Thoracic aorta (tissue), 2 donors: ENCODE measurements around the gene METAP1D. TPM values are rescaled to one million over a fixed set of nuclear protein-coding genes. Genes with fewer than 3 reads are reported as not detected.

ENCODE experiments used
- ATAC-seq: fragments of 150-250 bp; one replicate; pipeline ENCODE4 v1.8.0; 2017; ENCODE audit warnings: low read depth; ENCODE audit not compliant: insufficient number of reproducible peaks, low FRiP score
- DNase-seq: peaks from one replicate; pipeline ENCODE4 v3.0.0-alpha.2; 2020; ENCODE audit warnings: low spot score
- H3K27ac ChIP-seq, 2 donors: fragments of 200-600 bp; sonication (generic); 1 replicate in 1 of 2; 2 replicates in 1 of 2; pipeline ENCODE4 v1.5.1; 2016; ENCODE audit warnings: mild to moderate bottlenecking in 2 of 2, moderate library complexity in 2 of 2
- H3K27me3 ChIP-seq: fragments of 200-600 bp; sonication (generic); replicated peaks from 2 replicates; pipeline ENCODE4 v1.6.0; 2016; ENCODE audit warnings: mild to moderate bottlenecking; ENCODE audit not compliant: insufficient read depth
- H3K36me3 ChIP-seq: fragments of 200-600 bp; sonication (generic); one replicate; pipeline ENCODE4 v1.5.1; 2016
- H3K4me1 ChIP-seq, 2 donors: fragments of 200-600 bp; sonication (generic); 1 replicate in 1 of 2; 2 replicates in 1 of 2; pipeline versions ENCODE4 v1.5.1 to v1.6.0; 2016; ENCODE audit warnings: low read depth in 2 of 2, mild to moderate bottlenecking in 1 of 2; ENCODE audit not compliant: control insufficient read depth in 1 of 2
- H3K4me3 ChIP-seq: fragments of 200-600 bp; sonication (generic); 2 replicates; pipeline ENCODE4 v1.5.1; 2016; ENCODE audit warnings: mild to moderate bottlenecking
- H3K9me3 ChIP-seq: fragments of 200-600 bp; sonication (generic); 2 replicates; pipeline ENCODE4 v1.5.1; 2016
- total RNA-seq, 2 donors: library from RNA; depleted of rRNA; stranded (reverse); fragments of >200 nt; gene quantifications; one replicate each; pipeline versions ENCODE4 v1.1.0 to v1.2.3, GENCODE V29; 2016
- TF ChIP-seq, protein P1 (sequence below): fragments of 200-600 bp; sonication (generic); IDR thresholded peaks from one replicate; pipeline ENCODE4 v1.5.1; 2019; ENCODE audit warnings: antibody characterized with exemption

Gene METAP1D
- total RNA-seq, 2 donors from 2014 or later = 3.2 to 10.8 TPM

DNA sequence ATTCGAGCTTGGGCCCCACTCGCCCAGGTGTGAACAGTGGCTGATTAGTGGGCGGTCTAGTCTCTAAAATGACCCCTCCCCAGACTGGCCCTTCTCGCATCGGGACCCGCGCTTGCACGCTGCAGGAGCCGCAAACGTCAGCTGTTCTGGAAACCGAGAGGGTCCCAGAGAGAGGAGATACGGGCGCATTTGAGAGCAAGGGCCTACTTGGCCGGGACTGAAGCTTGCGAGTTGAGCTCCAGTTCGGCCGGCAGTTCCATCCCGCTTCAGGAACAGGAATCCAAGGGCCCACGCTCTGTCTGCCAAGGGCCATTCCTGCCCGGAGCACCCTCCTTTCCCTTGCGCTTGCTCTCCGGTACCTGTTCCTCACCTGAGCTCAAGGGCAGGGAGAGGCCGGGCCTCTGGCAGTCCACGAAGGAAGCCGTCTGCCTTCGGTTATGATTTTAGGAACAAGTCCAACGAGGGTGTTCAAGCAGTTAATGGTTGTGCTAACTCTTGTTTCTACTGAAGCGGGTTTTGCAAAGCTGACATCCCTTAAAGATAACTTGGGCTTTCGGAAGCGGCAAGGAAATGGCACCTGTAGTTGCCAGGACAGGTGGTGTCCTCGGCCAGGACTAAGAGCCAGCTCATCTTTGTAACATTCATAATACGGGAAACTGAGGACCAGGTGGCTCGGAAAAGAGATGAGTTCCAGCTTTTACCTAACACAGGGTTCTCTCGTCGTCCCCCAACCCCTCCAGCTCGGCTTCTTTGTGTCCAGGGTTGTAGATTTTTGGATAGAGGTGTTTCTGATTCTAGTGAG is 81.7 kb downstream of the METAP1D start:
- Histone ChIP-seq H3K4me3 (no peak overlapping the region), H3K27me3 (peaks cover 58% of the 10 kb centered on the region), H3K9me3 (no peaks in the 10 kb centered on the region), H3K4me1 (peaks cover 13 to 30% of the 10 kb centered on the region in 2 donors), H3K36me3 (no peaks in the 10 kb centered on the region), H3K27ac (peak overlapping the region in 1 of 2 donors; percentile 9)
- no peak for ATAC-seq
- TF ChIP-seq, protein P1, sequence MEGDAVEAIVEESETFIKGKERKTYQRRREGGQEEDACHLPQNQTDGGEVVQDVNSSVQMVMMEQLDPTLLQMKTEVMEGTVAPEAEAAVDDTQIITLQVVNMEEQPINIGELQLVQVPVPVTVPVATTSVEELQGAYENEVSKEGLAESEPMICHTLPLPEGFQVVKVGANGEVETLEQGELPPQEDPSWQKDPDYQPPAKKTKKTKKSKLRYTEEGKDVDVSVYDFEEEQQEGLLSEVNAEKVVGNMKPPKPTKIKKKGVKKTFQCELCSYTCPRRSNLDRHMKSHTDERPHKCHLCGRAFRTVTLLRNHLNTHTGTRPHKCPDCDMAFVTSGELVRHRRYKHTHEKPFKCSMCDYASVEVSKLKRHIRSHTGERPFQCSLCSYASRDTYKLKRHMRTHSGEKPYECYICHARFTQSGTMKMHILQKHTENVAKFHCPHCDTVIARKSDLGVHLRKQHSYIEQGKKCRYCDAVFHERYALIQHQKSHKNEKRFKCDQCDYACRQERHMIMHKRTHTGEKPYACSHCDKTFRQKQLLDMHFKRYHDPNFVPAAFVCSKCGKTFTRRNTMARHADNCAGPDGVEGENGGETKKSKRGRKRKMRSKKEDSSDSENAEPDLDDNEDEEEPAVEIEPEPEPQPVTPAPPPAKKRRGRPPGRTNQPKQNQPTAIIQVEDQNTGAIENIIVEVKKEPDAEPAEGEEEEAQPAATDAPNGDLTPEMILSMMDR = no peak
- DNase-seq = no peak

DNA sequence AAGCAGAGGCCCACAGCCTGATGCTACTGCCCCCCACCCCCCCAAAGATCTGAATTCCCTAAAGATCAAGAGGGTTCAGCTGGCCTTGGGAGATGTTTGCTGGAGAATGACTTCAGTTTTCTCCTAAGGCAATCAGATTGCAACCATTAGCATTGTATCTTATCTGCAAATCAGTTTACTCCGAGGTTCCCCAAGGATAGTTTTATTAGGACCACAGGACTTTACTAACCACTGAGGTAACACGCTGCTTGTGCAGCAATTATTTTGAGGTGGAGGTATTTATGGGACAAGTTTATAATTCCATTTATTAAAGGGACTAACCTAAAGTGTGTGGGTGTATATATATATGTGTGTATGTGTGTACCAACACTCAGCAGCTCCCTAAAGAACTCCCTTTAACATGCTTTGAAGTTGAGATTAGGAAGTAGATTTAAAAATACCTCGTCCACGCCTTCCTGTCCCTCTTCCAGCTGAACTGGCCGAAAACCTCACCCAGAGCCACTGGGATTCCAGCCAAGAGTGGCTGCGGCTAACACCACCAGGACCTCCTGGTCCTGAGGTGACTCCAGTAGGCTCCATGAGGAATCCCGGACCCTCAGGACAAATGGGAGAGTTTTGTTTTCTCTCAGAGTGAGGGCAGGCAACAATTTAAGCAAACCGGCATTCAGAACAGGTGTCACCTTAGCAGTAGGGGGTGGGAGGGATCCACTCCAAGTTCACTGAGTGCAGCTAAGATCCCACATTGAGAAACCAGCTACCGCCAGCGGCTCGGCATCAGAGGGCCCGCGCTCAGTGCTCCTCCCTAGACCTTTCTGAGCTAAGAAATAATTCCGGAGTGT is 82.6 kb downstream of the METAP1D start:
- no peak overlapping the region for H3K27ac ChIP-seq
- no peak for ATAC-seq
- no peaks in the 10 kb centered on the region for H3K9me3 ChIP-seq
- DNase-seq = no peak
- H3K4me3 ChIP-seq = no peak overlapping the region
- TF ChIP-seq, protein P1 = no peak
- peaks cover 13 to 38% of the 10 kb centered on the region in 2 donors for H3K4me1 ChIP-seq
- H3K27me3 ChIP-seq = peaks cover 67% of the 10 kb centered on the region
- no peaks in the 10 kb centered on the region for H3K36me3 ChIP-seq

DNA sequence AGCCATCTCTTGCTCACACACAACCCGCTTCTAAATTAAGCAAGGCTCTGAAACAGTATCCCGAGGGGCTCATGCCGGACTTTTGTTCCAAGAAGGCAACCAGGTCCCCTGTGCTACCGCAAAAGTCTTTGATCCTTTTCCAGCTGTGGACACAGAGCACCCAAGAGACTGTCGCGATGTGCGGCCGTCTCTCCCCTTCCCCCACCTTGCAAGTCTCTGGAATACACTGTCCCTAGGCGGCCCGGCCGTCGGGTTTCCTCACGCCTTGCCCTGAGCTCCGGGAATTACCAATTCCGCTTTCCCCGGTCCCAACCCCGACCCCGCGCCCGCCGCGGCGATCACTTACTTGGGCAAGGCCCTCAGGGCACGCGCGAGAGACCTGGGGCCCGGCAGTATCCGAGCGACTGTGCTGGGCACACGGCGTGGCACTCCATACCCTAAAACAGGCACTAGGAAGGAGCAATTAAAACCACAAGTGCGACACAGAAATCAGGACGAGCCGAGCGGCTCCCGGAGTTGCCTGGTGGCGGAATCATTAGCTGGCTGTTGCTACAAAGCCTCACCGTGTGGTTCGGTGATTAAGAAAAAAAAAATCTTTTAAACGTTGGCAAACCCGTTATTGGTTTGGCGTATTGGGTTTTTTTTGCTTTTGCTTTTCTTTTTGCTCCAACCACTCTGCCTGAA is 83.3 kb downstream of the METAP1D start:
- Histone ChIP-seq H3K36me3 (no peaks in the 10 kb centered on the region), H3K27me3 (peaks cover 75% of the 10 kb centered on the region), H3K4me3 (no peak overlapping the region), H3K4me1 (peaks cover 13 to 38% of the 10 kb centered on the region in 2 donors), H3K27ac (no peak overlapping the region), H3K9me3 (no peaks in the 10 kb centered on the region)
- no peak for DNase-seq
- no peak for ATAC-seq
- TF ChIP-seq, protein P1 = no peak

DNA sequence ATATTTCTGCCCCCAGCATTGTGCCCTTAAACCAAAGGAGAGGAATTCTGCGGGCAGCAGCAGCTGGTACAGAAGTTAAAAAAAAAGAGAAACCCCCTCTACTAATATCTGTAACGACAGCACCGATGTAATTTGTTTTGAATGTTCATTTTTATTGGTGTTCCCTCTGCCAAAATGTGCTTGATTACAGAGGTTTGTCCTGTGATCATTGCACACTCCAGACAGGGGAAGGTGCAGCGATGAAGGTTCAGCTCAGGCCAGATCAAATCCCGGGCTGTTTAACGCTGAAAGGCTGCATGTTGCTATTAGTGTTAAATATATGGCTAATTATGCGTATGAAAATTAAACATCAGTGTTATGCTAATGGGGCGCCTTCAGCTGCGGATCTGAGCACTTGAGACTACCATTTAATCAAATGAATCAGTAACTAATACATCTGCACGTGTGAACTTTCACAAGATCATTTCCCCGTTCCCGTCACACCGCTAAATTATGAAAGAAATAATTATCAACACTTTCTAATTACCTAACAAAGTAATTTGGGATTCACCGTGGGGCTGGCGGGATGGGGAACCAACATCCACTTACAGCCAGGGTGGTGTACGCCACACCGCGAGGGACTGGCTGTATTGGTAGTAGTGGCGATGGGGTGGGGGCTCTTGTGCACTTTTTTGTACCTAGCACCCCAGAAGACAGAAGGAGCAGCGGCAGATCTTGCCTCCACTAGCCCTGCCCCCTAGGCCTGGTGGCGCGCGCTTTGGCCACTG is 84.1 kb downstream of the METAP1D start:
- TF ChIP-seq, protein P1 = no peak
- Histone ChIP-seq H3K4me1 (peaks cover 13 to 38% of the 10 kb centered on the region in 2 donors), H3K4me3 (peak overlapping the region; percentile 72), H3K27ac (peak overlapping the region in 1 of 2 donors; percentile 32), H3K9me3 (no peaks in the 10 kb centered on the region), H3K36me3 (no peaks in the 10 kb centered on the region), H3K27me3 (peaks cover 81% of the 10 kb centered on the region)
- DNase-seq (no peak), ATAC-seq (no peak)
